CD4-positive, alpha-beta T cell treated with Interleukin-21 for 1 hour (primary cell): ENCODE measurements around the gene CTU2.

ENCODE experiments used
- DNase-seq: peaks from one replicate; pipeline ENCODE4 v3.0.0-alpha.2; 2020

CTU2 gene

DNA sequence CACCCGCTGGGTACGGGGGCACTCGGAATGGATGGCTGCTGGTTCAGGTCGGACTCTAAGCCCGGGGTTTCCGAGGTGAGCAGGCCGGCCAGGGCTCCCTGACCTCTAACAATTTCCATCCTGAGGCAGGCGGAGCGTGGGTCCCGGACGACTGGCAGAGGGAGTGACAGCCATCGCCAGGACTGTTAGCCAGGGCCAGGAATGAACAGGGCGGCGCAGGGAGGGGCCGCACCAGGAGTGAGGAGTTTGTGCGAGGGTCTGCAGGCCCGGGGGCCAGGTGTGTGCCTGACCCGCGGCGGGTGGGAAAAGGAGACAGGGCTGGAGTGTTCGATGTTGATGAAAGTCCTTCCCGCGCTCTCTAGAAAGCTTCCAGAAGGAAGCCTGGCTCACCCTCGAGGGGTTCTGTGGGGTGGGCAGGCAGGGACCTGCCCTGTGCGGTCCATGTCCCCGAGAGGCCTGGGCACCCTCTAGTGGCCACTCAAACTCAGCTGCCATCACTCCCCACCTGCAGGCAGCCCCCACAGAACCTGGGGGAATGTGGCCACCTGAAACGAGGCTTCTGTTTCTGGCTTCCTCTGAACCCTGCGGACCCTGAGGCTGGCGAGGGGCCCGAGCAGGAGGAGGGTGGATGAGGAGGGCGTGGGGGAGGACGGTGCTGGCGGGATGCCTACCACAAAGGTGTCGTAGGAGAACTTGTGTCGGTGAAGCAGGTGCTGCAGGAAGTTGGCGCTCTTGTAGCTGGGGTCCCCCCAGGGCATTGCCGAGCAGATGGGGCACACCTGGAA, 8.3 kb upstream of the CTU2 start:
- peak; percentile 28 for DNase-seq

DNA sequence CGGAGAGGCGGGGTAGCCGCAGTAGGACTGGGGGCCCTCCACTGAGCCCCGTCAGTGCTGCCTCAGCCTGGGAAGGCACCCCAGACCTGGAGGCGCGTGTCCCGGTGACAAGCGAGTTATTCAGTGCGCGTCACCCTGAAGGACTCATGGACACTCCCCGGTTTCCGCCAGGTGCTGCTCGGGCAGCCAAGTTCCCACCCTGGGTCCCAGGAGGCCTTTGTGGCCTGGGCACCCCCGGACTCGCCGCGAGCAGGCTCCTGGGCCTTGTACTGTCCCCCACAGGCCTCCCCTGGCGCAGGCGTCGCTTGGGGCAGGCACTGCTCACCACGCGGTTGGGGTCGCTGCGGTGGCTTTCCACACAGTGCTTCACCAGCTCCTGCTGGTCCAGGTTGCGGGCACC, 7.7 kb upstream of the CTU2 start:
- DNase-seq = no peak

DNA sequence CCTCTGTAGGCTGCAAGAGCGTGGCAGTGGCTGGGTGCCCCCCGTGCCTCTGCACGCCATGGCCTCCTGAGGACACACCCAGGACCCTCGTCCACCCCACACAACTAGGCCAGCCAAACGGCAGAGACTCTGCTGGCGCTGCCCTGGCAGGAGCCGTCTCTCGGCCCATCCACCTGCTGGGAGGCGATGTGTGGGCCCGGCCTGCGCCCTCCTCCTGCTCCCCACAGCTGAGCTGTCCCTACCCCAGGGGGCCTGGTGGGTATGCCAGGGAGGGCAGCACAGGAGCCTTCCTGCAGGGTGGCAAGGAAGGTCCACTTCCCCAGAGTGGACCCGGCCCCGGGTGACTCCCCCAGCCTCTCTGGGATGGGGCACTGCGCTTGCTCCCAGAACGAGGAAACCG, 7.1 kb upstream of the CTU2 start:
- DNase-seq = no peak

DNA sequence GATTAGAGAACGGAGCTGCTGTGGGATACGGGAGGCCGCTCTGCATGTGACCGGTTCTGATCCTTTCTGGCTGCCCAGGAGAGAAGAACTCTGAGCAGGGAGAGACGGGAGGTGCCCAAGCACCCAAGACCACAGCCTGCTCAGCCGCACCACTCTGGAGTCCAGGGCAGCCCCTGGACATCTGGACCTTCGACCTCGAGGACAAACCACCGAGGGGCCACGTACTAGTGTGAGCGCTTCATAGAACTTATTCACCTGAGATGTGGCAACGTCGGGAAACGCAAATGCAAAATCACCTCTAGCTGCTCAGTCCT, 6.0 kb upstream of the CTU2 start:
- no peak for DNase-seq

DNA sequence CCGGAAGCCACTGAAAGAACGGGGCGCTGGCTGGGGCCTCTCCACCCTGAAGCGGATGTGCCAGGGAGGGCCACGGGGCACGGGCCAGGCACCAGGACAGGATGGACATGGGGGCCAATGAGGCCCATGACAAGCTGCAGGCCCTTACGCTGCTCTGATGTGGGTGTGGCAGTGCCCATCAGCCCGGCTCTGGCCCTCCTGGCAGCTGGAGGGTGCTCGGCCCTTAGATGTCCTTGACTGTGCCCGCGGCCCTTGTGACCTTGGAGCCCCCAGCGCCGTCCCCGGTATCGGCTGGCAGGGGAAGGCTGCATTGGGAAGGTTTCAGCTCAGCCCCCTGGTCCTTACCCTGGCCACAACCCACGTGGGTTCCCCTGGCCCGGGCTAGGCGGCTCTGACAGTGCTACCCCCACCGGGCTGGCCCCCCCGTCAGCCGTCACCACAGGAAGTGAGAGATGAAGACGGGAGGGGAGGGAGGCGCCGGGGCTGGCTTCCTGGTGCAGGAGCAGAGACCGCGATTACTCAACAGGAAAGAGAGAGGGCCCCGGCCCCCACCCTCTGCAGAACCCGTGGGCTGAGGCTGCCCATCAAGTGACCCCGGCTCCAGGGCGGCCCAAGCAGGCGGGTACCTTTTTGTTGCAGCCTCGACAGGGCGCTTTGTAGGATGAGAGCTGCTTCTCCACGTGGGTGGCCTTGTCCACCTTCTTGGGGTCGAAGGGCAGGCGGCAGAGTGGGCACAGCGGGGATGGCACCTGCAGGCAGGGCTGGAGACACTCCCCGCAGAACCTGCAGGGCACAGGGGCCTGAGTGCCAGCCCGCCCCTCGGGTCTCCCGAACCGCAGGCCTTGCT, 5.4 kb upstream of the CTU2 start:
- peak; percentile 94 for DNase-seq

DNA sequence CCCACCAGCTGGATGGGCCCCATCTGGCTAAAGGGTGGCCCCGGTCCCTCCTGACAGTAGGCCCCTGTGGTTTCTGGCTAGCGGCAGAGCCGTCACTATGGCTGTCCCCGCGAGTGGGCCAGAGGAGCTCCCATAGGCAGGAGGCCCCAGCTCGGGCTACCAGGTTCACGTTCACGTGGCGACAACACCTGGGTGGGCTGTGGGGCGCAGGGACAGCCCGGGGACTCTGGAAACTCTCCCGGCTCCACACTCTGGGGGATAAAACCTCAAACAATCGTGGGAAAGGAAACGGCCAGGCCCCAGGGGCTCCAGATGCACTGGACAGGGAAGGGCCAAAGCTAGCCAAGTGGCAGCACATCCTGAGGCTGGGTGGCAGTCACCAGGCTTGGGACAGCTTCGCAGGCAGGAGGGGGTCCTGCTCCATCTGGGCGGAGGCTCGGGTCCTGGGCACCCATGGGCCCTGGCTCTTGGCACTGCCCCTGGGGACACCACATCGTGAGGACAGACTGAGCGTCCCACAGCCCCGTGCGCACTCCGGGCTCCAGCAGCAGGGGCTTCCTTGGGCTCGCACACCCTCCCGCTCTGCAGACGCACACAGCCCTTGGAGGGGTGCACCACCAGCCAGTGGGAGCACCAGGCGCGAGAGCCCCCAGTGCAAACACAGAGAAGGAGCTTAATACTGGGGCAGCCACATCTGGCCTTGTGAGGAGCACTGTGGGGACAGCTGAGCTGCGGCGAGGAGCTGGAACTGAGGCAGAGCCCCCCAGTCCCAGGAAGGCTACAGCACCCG, 4.5 kb upstream of the CTU2 start:
- no peak for DNase-seq

DNA sequence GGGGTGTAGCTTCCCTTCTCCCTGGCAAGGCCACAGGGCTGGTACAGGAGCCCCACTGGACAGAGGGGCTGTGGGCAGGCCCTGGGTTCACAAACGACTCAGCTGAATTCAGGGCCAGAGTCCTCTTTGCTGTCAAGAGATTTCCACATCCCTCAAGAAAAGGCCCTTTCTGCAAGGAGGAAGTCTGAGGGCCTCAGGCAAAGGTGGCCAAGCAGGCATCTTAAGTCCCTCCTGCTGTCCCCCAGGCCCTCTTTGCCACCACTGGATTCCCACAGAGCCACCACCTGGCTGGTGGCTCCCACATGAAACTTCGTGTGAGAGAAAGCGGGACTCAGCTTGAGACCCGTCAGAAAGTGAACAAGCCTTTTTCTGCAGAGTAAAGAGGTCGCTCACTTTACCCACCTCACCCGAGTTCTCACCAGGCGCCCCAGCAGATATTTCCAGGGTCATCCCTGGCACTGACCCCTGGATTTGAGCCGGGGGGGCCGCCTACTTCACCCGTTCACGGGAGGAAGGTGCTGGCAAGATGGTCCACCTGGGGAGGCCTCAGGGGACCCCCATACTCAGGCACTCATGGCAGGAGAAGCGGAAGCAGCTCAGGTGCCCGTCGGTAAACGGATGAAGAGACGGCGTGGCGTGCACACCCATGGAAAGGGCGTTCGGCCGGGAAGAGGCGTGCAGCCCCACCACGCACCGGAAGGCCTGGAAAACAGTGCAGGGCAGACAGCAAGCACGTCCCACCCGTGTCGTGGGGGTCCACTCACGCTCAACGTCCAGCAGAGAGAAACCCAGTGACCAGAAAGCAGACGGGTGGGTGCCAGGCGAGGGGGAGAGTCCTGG, 3.7 kb upstream of the CTU2 start:
- no peak for DNase-seq

DNA sequence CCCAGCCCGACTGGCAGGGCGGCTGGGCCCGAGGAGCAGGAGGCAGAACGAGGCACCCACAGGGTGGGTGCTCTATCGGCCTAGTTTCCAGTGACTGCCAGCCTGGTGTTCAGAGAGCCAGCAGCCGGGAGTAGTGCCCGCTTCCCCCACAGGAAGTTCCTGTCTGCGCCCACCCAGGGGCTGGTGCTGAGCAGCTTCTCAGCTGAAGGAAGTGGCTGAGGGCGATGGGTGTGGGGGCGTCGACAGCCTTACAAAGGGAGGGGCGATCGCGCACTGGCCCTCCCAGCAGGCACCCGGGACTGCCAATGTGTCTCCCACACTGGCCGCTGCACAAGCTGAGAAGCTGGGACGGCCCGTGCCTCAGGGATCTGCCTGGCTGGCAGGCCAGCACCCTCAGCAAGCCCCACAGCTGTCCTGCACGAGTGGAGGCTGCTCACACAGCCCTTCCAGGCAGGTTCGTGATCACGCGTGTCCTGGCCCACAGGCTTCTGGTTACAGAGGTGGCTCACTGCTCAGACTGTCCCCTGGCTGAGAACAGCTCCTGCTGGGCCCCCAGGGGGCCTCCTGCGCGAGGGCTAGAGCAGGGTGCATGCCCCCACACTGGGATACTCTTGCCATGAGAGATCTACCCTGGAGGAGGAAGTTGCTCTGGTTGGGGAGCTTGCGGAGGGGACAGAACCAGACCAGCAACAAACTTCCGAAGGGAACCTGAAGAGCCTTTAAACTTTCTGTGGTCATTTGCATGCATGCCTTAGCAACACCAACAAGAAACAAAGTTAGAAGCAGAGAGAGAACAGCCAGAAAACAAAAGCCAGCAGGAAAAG, 2.6 kb upstream of the CTU2 start:
- peak; percentile 77 for DNase-seq

DNA sequence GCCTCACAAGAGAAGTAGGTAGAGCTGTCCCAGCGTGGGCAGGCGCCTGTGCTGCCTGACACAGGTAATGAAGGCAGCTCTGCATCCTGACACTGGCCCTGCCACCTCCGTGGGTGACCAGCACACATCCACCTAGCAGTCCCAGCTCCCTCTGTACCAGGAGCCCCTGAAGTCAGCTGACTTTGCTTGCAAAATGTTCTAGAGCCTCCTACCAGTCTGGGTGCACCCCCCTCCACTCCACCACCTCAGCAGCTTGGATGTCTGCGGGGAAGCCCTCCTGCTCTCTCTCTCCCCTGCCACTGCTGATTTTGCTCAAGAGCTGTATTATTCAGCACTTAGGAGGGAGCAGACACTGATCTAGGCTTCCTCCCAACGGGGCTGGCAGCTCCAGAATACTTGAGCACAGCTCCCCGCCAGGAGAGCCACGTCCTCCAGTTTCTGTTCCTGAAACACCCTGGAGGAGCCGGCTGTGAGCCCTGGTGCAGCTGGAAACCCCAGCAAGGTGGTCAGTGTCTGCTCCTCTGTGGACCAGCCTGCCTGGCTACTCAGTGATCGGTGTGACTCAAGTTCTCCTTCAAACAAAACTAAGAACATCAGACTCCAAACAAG, 1.1 kb upstream of the CTU2 start:
- DNase-seq = peak; percentile 48

DNA sequence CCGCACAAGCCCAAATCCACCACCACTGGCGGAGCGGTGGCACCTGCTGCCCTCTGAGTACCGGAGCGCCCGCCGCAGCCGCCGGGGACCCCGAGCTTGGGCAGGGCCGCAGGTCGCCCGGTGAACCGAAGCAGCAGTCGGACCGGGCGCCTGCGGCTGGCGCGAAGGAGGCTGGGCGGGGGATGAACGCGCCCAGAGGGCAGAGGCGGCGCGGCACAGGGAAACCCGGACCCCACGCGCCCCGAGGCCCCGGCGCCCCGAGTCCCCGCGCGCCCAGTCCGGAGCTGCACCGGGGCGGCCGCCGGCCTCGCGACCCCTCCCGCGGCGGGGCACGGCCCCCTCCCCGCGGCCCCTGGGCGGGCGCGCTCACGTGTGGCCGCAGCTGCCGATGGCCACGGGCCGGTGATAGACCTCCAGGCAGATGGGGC, 488 bp upstream of the CTU2 start:
- no peak for DNase-seq

DNA sequence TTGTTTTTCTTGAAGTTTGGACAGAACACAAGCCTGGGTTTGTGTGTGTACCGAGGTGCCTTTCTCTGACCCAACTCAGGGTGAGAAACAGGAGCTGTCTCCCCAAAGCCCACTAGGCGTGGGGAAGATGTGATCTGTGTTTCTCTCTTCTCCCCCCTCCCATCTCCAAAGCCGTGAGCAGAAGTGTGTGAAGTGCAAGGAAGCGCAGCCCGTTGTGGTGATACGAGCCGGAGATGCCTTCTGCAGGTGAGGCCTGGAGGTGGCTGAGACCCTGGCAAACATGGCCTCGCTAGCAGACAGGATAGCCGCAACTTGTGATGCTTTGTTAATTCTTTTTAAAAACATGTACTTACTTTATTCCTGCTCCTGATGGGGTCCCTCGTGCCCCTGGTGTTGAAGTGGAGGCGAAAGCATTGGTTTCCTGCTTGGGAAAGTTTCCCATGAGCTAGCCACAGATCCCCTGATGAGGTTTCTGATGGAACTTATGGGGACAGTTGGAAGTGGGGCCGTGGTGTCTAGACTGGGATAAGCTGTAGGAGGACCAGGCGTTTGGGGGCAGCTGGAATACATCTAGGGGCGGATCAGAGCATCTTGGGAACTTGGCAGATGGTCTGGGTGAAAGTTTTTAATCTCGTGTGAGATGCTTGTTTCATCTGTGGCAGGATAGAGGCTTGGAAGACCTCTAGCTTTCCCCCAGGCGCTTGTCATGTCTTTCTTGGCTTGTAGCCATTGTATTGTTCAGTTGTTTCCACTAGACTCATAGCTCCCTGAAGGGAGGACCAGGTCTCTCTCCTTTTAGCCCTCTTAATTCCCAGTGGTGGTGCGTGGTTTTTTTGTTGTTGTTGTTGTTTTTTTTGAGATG, 893 bp downstream of the CTU2 start:
- no peak for DNase-seq

DNA sequence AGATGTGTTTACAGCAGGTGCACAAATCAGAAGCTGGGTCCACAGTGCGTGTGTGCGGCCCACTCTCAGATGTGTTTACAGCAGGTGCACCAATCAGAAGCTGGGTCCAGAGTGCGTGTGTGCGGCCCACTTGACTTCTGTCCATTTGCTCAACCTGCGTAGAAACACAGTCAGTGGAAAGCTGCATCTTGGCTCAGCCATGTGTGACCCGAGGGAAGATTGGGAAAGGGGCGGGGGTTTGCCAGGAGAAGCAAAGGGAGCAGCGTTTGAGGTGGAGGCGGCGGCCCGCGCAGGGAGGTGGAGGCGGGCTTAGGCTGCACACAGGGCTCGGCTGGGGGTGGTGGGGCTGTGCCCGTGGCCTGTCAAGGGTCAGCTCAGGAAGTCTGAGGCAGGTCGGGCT, 4.3 kb downstream of the CTU2 start:
- DNase-seq = no peak

DNA sequence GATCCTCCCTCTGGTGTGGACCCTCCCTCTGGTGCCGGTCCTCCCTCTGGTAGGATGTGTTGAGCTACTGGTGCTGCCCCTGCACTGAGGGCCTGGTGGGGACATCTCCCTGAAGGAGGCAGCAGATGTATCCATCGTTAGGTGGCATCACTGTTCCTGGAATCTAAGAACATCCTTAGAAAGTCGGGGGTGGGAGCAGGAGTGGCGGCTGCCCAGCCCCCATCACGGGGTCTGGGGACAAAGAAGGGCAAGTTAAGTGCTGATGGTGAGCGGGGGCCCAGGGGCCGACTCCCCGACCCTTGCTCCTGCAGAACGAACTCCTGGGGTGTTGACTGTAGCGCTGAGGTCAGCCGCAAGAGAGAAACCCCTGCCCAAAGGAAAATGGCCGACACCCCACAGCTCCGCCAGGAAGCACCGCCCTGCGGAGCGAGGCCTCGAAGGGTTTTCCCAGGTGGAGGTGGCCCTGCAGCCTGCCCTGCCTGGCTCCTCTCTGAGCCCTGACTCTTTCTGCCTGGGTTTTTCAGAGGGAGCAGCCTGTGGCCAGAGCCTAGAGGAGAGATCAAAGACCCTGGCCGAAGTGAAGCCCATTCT, 5.5 kb downstream of the CTU2 start:
- DNase-seq = no peak

DNA sequence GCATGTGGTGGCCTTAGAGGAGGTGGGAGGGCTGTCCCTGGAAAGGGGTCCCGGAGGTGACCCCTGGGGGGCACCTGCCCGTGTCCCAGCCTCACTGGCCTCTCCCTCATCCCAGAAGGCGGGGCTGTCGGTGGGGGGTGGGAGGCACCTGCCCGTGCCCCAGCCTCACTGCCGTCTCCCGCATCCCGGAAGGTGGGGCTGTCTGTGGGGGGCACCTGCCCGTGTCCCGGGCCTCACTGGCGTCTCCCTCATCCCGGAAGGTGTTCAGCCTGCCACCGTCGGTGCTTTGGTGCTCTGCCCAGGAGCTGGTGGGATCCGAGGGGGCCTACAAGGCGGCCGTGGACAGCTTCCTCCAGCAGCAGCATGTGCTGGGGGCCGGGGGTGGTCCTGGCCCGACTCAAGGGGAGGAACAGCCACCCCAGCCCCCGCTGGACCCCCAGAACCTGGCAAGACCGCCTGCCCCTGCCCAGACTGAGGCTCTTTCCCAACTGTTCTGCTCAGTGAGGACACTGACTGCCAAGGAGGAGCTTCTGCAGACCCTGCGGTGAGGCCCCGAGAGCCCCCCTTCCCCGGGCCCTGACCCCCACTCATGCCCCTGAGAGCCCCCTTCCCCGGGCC, 6.2 kb downstream of the CTU2 start:
- DNase-seq = no peak

DNA sequence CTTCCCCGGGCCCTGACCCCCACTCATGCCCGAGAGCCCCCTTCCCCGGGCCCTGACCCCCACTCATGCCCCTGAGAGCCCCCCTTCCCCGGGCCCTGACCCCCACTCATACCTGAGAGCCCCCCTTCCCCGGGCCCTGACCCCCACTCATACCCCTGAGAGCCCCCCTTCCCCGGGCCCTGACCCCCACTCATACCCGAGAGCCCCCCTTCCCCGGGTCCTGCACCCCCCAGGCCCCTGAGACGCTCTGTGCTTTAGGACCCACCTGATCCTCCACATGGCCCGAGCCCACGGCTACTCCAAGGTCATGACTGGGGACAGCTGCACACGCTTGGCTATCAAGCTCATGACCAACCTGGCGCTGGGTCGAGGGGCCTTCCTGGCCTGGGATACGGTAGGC, 6.8 kb downstream of the CTU2 start:
- DNase-seq = no peak

DNA sequence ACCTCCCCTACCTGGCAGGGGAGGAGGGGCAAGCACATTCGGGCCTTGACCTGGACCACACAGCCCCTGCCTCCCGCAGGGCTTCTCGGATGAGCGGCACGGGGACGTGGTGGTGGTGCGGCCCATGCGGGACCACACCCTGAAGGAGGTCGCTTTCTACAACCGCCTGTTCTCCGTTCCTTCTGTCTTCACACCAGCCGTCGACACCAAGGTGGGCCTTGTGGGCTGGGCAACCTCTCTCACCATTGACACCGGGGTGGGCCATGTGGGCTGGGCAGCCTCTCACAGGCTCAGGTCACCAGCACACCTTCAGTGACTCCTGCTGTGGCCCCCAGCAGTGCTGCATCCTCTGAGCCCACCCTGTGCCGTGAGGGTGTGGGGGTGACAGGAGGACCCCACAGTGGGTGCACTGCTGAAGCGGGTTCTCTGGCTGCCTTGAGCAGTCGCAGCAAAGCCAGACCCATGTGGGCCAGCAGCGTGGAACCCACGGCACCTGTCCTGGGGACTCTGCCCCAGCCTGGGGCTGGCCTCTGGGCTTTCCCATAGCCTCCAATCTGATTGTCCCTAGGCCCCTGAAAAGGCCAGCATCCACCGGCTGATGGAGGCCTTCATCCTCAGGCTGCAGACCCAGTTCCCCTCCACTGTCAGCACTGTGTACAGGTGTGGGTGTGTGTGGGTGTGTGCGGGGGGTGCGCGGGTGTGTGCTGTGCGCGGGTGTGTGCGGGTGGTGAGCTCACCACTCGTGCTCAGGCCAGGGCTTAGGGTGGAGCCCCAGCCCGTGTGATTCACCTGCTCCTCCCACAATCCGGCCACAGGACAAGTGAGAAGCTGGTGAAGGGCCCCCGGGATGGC, 7.5 kb downstream of the CTU2 start:
- no peak for DNase-seq

DNA sequence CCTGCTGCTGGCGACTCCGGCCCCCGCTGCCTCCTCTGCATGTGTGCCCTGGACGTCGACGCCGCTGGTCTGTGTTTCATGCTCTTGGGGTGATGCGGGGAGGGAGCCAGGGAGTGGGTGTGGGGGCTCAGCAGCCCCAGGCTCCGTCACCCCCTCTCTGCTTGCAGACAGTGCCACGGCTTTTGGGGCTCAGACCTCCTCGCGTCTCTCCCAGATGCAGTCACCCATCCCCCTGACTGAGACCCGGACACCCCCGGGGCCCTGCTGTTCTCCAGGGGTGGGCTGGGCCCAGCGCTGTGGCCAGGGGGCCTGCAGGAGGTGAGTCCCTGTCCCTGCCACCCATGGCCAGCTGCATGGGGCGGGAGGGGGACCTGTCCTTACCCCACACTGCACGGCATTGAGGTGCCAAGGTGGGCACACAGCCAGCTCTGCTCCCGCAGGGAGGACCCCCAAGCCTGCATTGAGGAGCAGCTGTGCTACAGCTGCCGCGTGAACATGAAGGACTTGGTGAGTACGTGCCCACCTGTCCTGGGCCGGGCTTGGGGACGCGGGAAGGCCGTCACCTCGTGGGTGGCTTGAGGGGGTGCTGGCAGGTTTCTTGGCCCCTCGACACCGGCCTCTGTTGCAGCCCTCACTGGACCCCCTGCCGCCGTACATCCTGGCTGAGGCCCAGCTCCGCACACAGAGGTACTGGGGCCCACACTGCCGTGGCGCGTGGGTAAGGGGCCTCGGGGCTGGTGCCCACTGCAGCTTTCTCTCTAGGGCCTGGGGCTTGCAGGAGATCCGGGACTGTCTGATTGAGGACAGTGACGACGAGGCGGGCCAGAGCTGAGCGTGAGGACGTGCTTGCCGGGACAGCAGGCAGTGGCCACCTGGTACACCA, 8.4 kb downstream of the CTU2 start:
- no peak for DNase-seq
